Astrocyte of the spinal cord (primary cell): ENCODE data around the gene LTK.

Experiments
- DNase-seq: peaks from one replicate; pipeline ENCODE4 v3.0.0; 2011; ENCODE audit warnings: low read depth, low spot score
- H3K4me3 ChIP-seq: 2 replicates; pipeline ENCODE4 v1.5.1; 2011; ENCODE audit warnings: low read depth, mild to moderate bottlenecking, low read length, moderate library complexity
- CTCF ChIP-seq: IDR thresholded peaks from 2 replicates; pipeline ENCODE4 v1.5.1; 2012; ENCODE audit warnings: low read depth, mild to moderate bottlenecking, low read length, inconsistent platforms
- in situ Hi-C: cut with HindIII; loops from 2 replicates; pipeline ENCODE4 v1.10.0; 2017; ENCODE audit warnings: low sequenced_read_pairs

LTK gene

GRCh38 chr15:41513506-41514227 is at the start of gene LTK:
Gene LTK (minus strand): TSS chr15:41513827. CDS start chr15:41513709, 118 bp downstream.
- TF ChIP-seq CTCF: no peak
- peak within 1 kb of the TSS; percentile 30 for H3K4me3 ChIP-seq
- in situ Hi-C loops: no loop called here
- DNase-seq: no peak

DNA sequence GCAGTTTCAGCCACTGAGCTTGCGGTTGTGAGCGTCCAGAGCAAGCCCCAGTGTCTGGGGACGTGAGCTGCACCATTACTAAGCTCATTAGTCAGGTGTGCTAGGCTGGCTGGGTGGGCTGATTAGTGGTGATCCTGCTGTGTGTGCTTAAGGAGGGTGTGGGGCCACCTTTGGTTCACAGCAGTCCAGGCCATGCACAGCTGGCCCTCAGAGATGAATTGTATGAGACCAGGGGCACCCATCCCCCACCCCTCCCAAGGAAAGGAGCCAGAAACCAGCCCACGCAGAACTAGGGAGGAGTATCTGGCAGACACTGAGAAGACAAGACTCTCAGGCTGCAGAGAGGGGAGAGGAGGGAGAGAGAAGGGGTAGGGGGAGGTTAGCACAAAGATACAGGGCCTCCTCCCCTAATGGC is 49.2 kb upstream of the LTK start:
- TF ChIP-seq CTCF: no peak
- no peak overlapping the region for H3K4me3 ChIP-seq

GRCh38 chr15:41562244-41562643 is 48.6 kb upstream of the LTK start:
- no peak for DNase-seq
- in situ Hi-C loops: no loop called here
- TF ChIP-seq CTCF: no peak
- no peak overlapping the region for H3K4me3 ChIP-seq

More for the DNA sequence above, 49.2 kb upstream of the LTK start:
- in situ Hi-C loops: no loop called here
- no peak for DNase-seq

DNA sequence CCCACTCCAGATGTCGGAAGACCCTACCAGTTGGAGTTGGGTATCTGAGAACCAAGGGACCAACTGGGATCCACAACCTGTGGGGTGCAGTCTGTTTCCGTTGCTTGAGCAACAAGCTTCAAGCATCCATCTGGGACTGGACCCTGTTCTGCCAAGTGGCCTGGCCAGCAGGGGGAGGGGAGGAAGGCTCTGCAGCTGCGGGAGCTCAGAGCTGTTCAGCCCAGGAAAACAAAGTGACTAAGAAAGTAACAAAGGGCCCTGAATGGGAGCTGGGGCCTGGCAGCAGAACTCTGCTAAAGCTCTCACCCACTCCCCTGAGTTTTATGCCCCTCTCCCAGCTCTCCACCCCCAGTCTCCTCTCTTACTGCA is 48.1 kb upstream of the LTK start:
- H3K4me3 ChIP-seq: no peak overlapping the region
- in situ Hi-C loops: no loop called here
- peak; percentile 72 for DNase-seq
- peak; percentile 44 for TF ChIP-seq CTCF

DNA sequence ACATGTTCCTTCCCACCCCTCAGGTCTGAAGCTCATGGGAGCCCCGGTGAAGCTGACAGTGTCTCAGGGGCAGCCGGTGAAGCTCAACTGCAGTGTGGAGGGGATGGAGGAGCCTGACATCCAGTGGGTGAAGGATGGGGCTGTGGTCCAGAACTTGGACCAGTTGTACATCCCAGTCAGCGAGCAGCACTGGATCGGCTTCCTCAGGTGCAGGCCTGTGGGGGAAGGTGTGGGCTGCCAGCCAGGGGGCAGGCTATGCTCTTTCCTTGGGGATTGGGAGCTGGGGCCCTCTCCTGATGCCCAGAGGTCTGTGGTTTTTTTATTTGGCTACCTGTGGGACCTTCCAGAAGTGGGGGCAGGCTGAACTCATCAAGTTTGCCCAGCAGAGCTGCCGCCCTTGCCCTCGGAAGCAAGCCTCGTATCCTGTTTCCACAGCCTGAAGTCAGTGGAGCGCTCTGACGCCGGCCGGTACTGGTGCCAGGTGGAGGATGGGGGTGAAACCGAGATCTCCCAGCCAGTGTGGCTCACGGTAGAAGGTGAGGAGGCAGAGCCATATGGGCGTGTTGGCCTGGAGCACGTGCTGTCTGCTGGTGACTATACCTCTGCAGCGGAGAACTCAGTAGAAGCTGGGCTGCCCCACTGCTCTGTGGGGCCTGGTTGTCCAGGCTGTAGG is 47.6 kb upstream of the LTK start:
- H3K4me3 ChIP-seq: no peak overlapping the region
- DNase-seq: no peak
- no peak for TF ChIP-seq CTCF
- in situ Hi-C loops: no loop called here

DNA sequence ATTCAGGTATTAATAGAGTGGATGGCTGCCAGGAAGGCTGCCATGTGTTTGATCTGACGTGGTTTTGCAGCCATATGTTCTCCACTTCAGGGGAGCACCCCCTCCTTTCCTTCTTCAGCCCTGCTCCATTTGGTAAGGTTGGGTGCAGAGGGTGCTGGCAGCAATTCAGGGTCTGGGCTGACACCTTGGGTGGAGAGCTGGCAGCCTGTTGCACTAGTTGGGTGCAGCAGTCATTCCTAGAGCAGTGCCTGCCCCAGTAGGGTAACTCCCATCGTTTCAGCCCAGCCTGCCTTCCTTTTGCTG is 46.9 kb upstream of the LTK start:
- no peak for DNase-seq
- no peak for TF ChIP-seq CTCF
- H3K4me3 ChIP-seq: no peak overlapping the region
- in situ Hi-C loops: no loop called here
